Fibroblast of lung (primary cell): ENCODE results near the gene ZMYND19.
"Not testable (repeated sequence)": the region's sequence is repeated elsewhere in the genome, so short reads cannot be mapped to it uniquely, and the experiment has no call there.

ENCODE experiments used
- EZH2 ChIP-seq: IDR thresholded peaks from 2 replicates; pipeline ENCODE4 v1.5.1; 2012; ENCODE audit warnings: low read length, control low read depth, mild to moderate bottlenecking; ENCODE audit errors: missing control alignments
- TF ChIP-seq, protein P1 (sequence below), 2 donors: IDR thresholded peaks in 1 of 2; conservative IDR thresholded peaks in 1 of 2; 1 replicate in 1 of 2; 2 replicates in 1 of 2; pipeline ENCODE4 v1.5.1; 2011 to 2012; ENCODE audit warnings: low read length in 2 of 2, control low read depth in 1 of 2, inconsistent platforms in 1 of 2, low read depth in 1 of 2, mild to moderate bottlenecking in 1 of 2

DNA sequence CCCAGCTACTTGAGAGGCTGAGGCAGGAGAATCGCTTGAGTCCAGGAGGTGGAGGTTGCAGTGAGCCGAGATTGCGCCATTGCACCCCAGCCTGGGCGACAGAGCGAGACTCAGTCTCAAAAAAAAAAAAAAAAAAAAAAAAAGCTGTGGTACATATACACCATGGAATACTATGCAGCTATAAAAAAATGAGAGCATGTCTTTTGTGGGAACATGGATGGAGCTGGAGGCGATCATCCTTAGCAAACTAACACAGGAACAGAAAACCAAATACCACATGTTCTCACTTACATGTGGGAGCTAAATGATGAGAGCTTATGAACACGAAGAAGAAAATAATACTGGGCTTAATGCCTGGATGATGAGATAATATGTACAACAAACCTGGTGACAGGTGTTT lies 6.3 kb upstream of the ZMYND19 start:
- TF ChIP-seq, protein P1, sequence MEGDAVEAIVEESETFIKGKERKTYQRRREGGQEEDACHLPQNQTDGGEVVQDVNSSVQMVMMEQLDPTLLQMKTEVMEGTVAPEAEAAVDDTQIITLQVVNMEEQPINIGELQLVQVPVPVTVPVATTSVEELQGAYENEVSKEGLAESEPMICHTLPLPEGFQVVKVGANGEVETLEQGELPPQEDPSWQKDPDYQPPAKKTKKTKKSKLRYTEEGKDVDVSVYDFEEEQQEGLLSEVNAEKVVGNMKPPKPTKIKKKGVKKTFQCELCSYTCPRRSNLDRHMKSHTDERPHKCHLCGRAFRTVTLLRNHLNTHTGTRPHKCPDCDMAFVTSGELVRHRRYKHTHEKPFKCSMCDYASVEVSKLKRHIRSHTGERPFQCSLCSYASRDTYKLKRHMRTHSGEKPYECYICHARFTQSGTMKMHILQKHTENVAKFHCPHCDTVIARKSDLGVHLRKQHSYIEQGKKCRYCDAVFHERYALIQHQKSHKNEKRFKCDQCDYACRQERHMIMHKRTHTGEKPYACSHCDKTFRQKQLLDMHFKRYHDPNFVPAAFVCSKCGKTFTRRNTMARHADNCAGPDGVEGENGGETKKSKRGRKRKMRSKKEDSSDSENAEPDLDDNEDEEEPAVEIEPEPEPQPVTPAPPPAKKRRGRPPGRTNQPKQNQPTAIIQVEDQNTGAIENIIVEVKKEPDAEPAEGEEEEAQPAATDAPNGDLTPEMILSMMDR (conservative IDR thresholded peaks at IDR 0.05 in 1 of 2, IDR thresholded peaks at IDR 0.05 in 1 of 2; ENCODE audit: low read depth in 1 of 2, low read length in 2 of 2), result not testable (repeated sequence)
- TF ChIP-seq EZH2, result not testable (repeated sequence)
